SK-N-SH treated with all-trans-retinoic acid at 6 μM for 48 hours (cell line): ENCODE data around the gene STIP1.

Source experiments
- ARNTL ChIP-seq: fragments of 450-650 bp; formaldehyde crosslinking; IDR thresholded peaks from 2 replicates; pipeline ENCODE4 v1.5.0; 2020; ENCODE audit warnings: low read depth, mild to moderate bottlenecking, moderate library complexity, borderline replicate concordance
- BACH2 ChIP-seq: fragments of 250-450 bp; sonication (Bioruptor Pico); IDR thresholded peaks from 2 replicates; pipeline ENCODE4 v1.9.0; 2021; ENCODE audit warnings: mild to moderate bottlenecking, borderline replicate concordance
- ESRRG ChIP-seq: fragments of 250-450 bp; sonication (Bioruptor Pico); IDR thresholded peaks from 2 replicates; pipeline ENCODE4 v1.6.1; 2021; ENCODE audit warnings: mild to moderate bottlenecking
- PATZ1 ChIP-seq: fragments of 250-450 bp; sonication (Bioruptor Pico); IDR thresholded peaks from 2 replicates; pipeline ENCODE4 v1.8.0; 2020; ENCODE audit warnings: mild to moderate bottlenecking, moderate library complexity, borderline replicate concordance
- SNAI2 ChIP-seq: fragments of 250-450 bp; sonication (Bioruptor Pico); IDR thresholded peaks from 2 replicates; pipeline ENCODE4 v1.5.0; 2020; ENCODE audit warnings: mild to moderate bottlenecking, moderate library complexity
- ZFP3 ChIP-seq: fragments of 250-450 bp; sonication (Bioruptor Pico); IDR thresholded peaks from 2 replicates; pipeline ENCODE4 v1.5.0; 2020; ENCODE audit warnings: mild to moderate bottlenecking, moderate library complexity

- TF ChIP-seq ZFP3 (no peak), ARNTL (CRISPR knock-in tag) (no peak), SNAI2 (CRISPR knock-in tag) (no peak), BACH2 (CRISPR knock-in tag) (no peak), PATZ1 (no peak), ESRRG (CRISPR knock-in tag) (no peak)
Measured at GRCh38 chr11:64141081-64141783, 44.7 kb upstream of the STIP1 start.
